K562 (cell line): ENCODE data around the gene POLR1D.

Experiments
- ADNP ChIP-seq: fragments of 200-800 bp; sonication (Bioruptor generic); IDR thresholded peaks from 2 replicates; pipeline ENCODE4 v1.6.1; 2016; ENCODE audit warnings: missing genetic modification characterization, missing compliant biosample characterization
- ESRRA ChIP-seq: fragments of 450-650 bp; IDR thresholded peaks from 2 replicates; pipeline ENCODE4 v1.6.1; 2014; ENCODE audit warnings: low read depth, mild to moderate bottlenecking, moderate library complexity, borderline replicate concordance
- POLR2A ChIP-seq: fragments of 450-650 bp; conservative IDR thresholded peaks from 2 replicates; pipeline ENCODE4 v1.6.1; 2016
- RBM25 ChIP-seq: fragments of 200-400 bp; formaldehyde crosslinking; IDR thresholded peaks from 2 replicates; pipeline ENCODE4 v1.6.1; 2018; ENCODE audit warnings: low read length, low read depth, moderate library complexity; ENCODE audit not compliant: severe bottlenecking
- ZNF324 ChIP-seq: fragments of 250-450 bp; sonication (Bioruptor Pico); IDR thresholded peaks from 2 replicates; pipeline ENCODE4 v1.4.0; 2020; ENCODE audit warnings: mild to moderate bottlenecking
- ZNF395 ChIP-seq: fragments of 200-800 bp; sonication (Bioruptor generic); IDR thresholded peaks from 2 replicates; pipeline ENCODE4 v1.6.1; 2017; ENCODE audit warnings: missing genetic modification characterization, missing compliant biosample characterization
- TF ChIP-seq, protein P1 (sequence below), 3 experiments: IDR thresholded peaks in 2 of 3; conservative IDR thresholded peaks in 1 of 3; 2 replicates each; pipeline ENCODE4 v1.5.1; 2011 to 2012; ENCODE audit warnings: low read length in 3 of 3, mild to moderate bottlenecking in 3 of 3, control low read depth in 2 of 3, improper control_type of control experiment in 1 of 3, inconsistent platforms in 1 of 3, low read depth in 1 of 3, mixed read lengths in 1 of 3, moderate library complexity in 1 of 3; ENCODE audit not compliant: insufficient read depth in 2 of 3

- TF ChIP-seq ADNP (tag) (no peak), ESRRA (no peak), POLR2A (peak; percentile 60), RBM25 (peak; percentile 95), ZNF324 (CRISPR knock-in tag) (no peak), ZNF395 (CRISPR knock-in tag) (no peak)
- TF ChIP-seq, protein P1, sequence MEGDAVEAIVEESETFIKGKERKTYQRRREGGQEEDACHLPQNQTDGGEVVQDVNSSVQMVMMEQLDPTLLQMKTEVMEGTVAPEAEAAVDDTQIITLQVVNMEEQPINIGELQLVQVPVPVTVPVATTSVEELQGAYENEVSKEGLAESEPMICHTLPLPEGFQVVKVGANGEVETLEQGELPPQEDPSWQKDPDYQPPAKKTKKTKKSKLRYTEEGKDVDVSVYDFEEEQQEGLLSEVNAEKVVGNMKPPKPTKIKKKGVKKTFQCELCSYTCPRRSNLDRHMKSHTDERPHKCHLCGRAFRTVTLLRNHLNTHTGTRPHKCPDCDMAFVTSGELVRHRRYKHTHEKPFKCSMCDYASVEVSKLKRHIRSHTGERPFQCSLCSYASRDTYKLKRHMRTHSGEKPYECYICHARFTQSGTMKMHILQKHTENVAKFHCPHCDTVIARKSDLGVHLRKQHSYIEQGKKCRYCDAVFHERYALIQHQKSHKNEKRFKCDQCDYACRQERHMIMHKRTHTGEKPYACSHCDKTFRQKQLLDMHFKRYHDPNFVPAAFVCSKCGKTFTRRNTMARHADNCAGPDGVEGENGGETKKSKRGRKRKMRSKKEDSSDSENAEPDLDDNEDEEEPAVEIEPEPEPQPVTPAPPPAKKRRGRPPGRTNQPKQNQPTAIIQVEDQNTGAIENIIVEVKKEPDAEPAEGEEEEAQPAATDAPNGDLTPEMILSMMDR (IDR thresholded peaks at IDR 0.05 in 2 of 3, conservative IDR thresholded peaks at IDR 0.05 in 1 of 3; ENCODE audit: insufficient read depth in 2 of 3, low read depth in 1 of 3, low read length in 3 of 3), result no peak
These were observed 1.1 kb upstream of the POLR1D start, which contains the start of gene LNX2 for GRCh38 chr13:27620377-27621115.
